Endothelial cell of umbilical vein (primary cell): Measurements from ENCODE around the gene KRT26. TPM values are rescaled to one million over a fixed set of nuclear protein-coding genes. Genes with fewer than 3 reads are reported as not detected.

Experiments
- BruUV-seq: library from RNA; stranded (reverse); fragments of 400-500 nt; replicated peaks from 2 replicates; lab custom pipeline; 2021; lab: Mats Ljungman, UMichigan
- CTCF ChIA-PET: fragments of 300-600, 350-600 bp; sonication (Branson Sonifier 250); formaldehyde crosslinking; loops from one replicate; lab custom pipeline; 2021; ENCODE audit warnings: antibody characterized with exemption, inconsistent platforms; lab: Charles Lee
- POLR2A ChIA-PET: fragments of 300-600, 350-600 bp; sonication (Branson Sonifier 250); formaldehyde crosslinking; loops from one replicate; lab custom pipeline; 2021; ENCODE audit warnings: antibody characterized with exemption, inconsistent platforms; lab: Charles Lee
- DNase-seq: peaks from one replicate; pipeline ENCODE4 v3.0.0-alpha.2; 2011; ENCODE audit warnings: low read depth, low spot score
- FAIRE-seq: peaks from 2 replicates; lab custom pipeline; 2011; peaks lifted over from hg19 to GRCh38; lab: Jason Lieb, UNC
- H2AFZ ChIP-seq: 2 replicates; pipeline ENCODE4 v1.6.0; 2012; ENCODE audit warnings: low read depth, low read length, control low read depth, inconsistent platforms
- H3K27ac ChIP-seq: 2 replicates; pipeline ENCODE4 v1.5.1; 2011; ENCODE audit warnings: low read depth, mild to moderate bottlenecking, control low read depth, low read length, moderate library complexity; ENCODE audit not compliant: insufficient read depth
- H3K27me3 ChIP-seq, 2 experiments: 2 replicates each; pipeline versions ENCODE4 v1.6.0 to v1.6.1; 2011; ENCODE audit warnings: low read length in 2 of 2, mixed read lengths in 1 of 2; ENCODE audit not compliant: control insufficient read depth in 2 of 2, insufficient read depth in 2 of 2
- H3K36me3 ChIP-seq, 2 experiments: 2 replicates in 1 of 2; 3 replicates in 1 of 2; pipeline ENCODE4 v1.5.1; 2011; ENCODE audit warnings: low read length in 2 of 2, mild to moderate bottlenecking in 1 of 2, moderate library complexity in 1 of 2; ENCODE audit not compliant: control insufficient read depth in 2 of 2, insufficient read depth in 2 of 2; ENCODE audit errors: extremely low read depth in 1 of 2
- H3K4me1 ChIP-seq: 3 replicates; pipeline ENCODE4 v1.5.1; 2011; ENCODE audit warnings: mild to moderate bottlenecking, low read length; ENCODE audit not compliant: control insufficient read depth, insufficient read depth; ENCODE audit errors: extremely low read depth
- H3K4me2 ChIP-seq: 2 replicates; pipeline ENCODE4 v1.6.1; 2011; ENCODE audit warnings: low read length, control low read depth, mixed read lengths; ENCODE audit not compliant: insufficient read depth
- H3K4me3 ChIP-seq, 3 experiments: fragments of 200-600 bp in 1 of 3; sonication (generic), shearing (Covaris generic) in 1 of 3; replicated peaks in 1 of 3; 2 replicates each; pipeline ENCODE4 v1.5.1; 2011 to 2016; ENCODE audit warnings: control low read depth in 3 of 3, low read length in 3 of 3, mild to moderate bottlenecking in 2 of 3, inconsistent platforms in 1 of 3, low read depth in 1 of 3, moderate library complexity in 1 of 3; ENCODE audit not compliant: insufficient read depth in 1 of 3
- H3K79me2 ChIP-seq: 2 replicates; pipeline ENCODE4 v1.6.0; 2012; ENCODE audit warnings: low read length, inconsistent platforms; ENCODE audit not compliant: control insufficient read depth, insufficient read depth
- H3K9ac ChIP-seq: replicated peaks from 2 replicates; pipeline ENCODE3; 2011; ENCODE audit warnings: low read length, control low read depth; ENCODE audit not compliant: insufficient read depth; ENCODE audit errors: extremely low read depth
- H3K9me1 ChIP-seq: replicated peaks from 3 replicates; pipeline ENCODE4 v1.6.0; 2011; ENCODE audit warnings: mild to moderate bottlenecking, low read length; ENCODE audit not compliant: control insufficient read depth, insufficient read depth; ENCODE audit errors: extremely low read depth
- H3K9me3 ChIP-seq: replicated peaks from 2 replicates; pipeline ENCODE4 v1.5.1; 2012; ENCODE audit warnings: low read length, inconsistent platforms; ENCODE audit not compliant: control insufficient read depth, insufficient read depth
- H4K20me1 ChIP-seq: replicated peaks from 2 replicates; pipeline ENCODE3; 2011; ENCODE audit warnings: mild to moderate bottlenecking, low read length; ENCODE audit not compliant: control insufficient read depth, insufficient read depth; ENCODE audit errors: extremely low read depth
- CTCF ChIP-seq, 2 donors: IDR thresholded peaks; 1 replicate in 1 of 2; 2 replicates in 1 of 2; pipeline ENCODE4 v1.5.1; 2011; ENCODE audit warnings: low read length in 2 of 2, mild to moderate bottlenecking in 2 of 2, moderate library complexity in 2 of 2, control low read depth in 1 of 2, inconsistent platforms in 1 of 2, low read depth in 1 of 2; ENCODE audit not compliant: insufficient read depth in 1 of 2; ENCODE audit errors: extremely low read depth in 1 of 2
- EZH2 ChIP-seq: IDR thresholded peaks from 2 replicates; pipeline ENCODE4 v1.6.1; 2012; ENCODE audit warnings: borderline replicate concordance, low read depth, mild to moderate bottlenecking, moderate library complexity, low read length, inconsistent platforms; ENCODE audit not compliant: severe bottlenecking
- FOS ChIP-seq: IDR thresholded peaks from 2 replicates; pipeline ENCODE4 v1.6.1; 2011; ENCODE audit warnings: mild to moderate bottlenecking, low read length, moderate library complexity, borderline replicate concordance; ENCODE audit not compliant: insufficient read depth
- GATA2 ChIP-seq: IDR thresholded peaks from 2 replicates; pipeline ENCODE4 v1.7.0; 2011; ENCODE audit warnings: low read depth, mild to moderate bottlenecking, moderate library complexity, mixed read lengths, low read length; ENCODE audit not compliant: insufficient read length, insufficient read depth
- JUN ChIP-seq: IDR thresholded peaks from 2 replicates; pipeline ENCODE4 v1.6.1; 2011; ENCODE audit warnings: borderline replicate concordance, low read depth; ENCODE audit not compliant: insufficient read length, insufficient read depth
- MAX ChIP-seq: IDR thresholded peaks from 2 replicates; pipeline ENCODE4 v1.6.1; 2011; ENCODE audit not compliant: insufficient read depth, insufficient read length
- MYC ChIP-seq: IDR thresholded peaks from one replicate; pipeline ENCODE4 v1.6.1; 2011; ENCODE audit warnings: mild to moderate bottlenecking, low read depth, low read length
- POLR2A ChIP-seq: IDR thresholded peaks from 2 replicates; pipeline ENCODE4 v1.6.1; 2012; ENCODE audit warnings: low read depth, mild to moderate bottlenecking, control low read depth, low read length
- POLR2AphosphoS5 ChIP-seq: IDR thresholded peaks from 2 replicates; pipeline ENCODE4 v1.6.1; 2012; ENCODE audit warnings: low read depth, mild to moderate bottlenecking, control low read depth, low read length, moderate library complexity; ENCODE audit not compliant: insufficient read depth
- dilution Hi-C: fragments of 300-500 bp; cut with MboI; formaldehyde crosslinking; loops from one replicate; pipeline ENCODE4 v1.15.0; 2019; ENCODE audit warnings: low sequenced_read_pairs; ENCODE audit not compliant: extremely low pct_ligation_motif_present
- intact Hi-C: fragments of 100-400 bp; cut with micrococcal nuclease; formaldehyde crosslinking; loops from one replicate; pipeline ENCODE4 v1.10.0; 2022
- polyA plus RNA-seq, 4 experiments: library from polyadenylated mRNA; depleted of rRNA in 3 of 4; stranded (reverse) in 3 of 4; unstranded in 1 of 4; fragments of >200 nt; gene quantifications; 2 replicates each; pipeline versions ENCODE4 v1.2.1 to v1.2.3, GENCODE V29; 2011 to 2012; ENCODE audit warnings: missing spikeins in 1 of 4
- total RNA-seq: library from RNA; stranded (reverse); gene quantifications from 2 replicates; pipeline ENCODE4 v1.2.3, GENCODE V29; 2021

Gene KRT26
- total and polyA plus RNA-seq, 2 donors (not counting 3 experiments of a cell fraction or from before 2014, with no cell fraction given), result not detected

GRCh38 chr17:40818343-40818732, 46.3 kb upstream of the KRT26 start:
- TF ChIP-seq MYC (no peak), MAX (no peak), JUN (no peak), CTCF (IDR thresholded peaks at IDR 0.05; ENCODE audit: extremely low read depth in 1 of 2, insufficient read depth in 1 of 2, low read depth in 1 of 2, low read length in 2 of 2) (no peak), POLR2AphosphoS5 (no peak), POLR2A (no peak), GATA2 (no peak), FOS (no peak), EZH2 (no peak)
- H3K9ac ChIP-seq, result peak overlapping the region; percentile 94
- peaks cover 0 to 2% of the 10 kb centered on the region in 2 experiments for H3K36me3 ChIP-seq
- H2AFZ ChIP-seq, result peak overlapping the region; percentile 59
- peak overlapping the region; percentile 93 for H3K4me2 ChIP-seq
- H3K27me3 ChIP-seq, result no peaks in the 10 kb centered on the region
- TSS peak; percentile 90 for BruUV-seq
- POLR2A ChIA-PET, result interaction anchor here (0.8 to 1.0 kb wide), 2 partner anchors 15 to 870 kb away, joined by 4 to 5 read pairs; partner anchors contain the start of gene EIF1
- no peaks in the 10 kb centered on the region for H4K20me1 ChIP-seq
- no peaks in the 10 kb centered on the region for H3K9me1 ChIP-seq
- peaks cover 9% of the 10 kb centered on the region for H3K4me1 ChIP-seq
- H3K79me2 ChIP-seq, result no peaks in the 10 kb centered on the region
- intact Hi-C loops, result loop anchor here (5.0 kb wide), 1 partner anchor 849 kb away; no protein-coding TSS in a partner anchor
- dilution Hi-C loops, result no loop called here
- peak overlapping the region; percentile 55 for H3K27ac ChIP-seq
- H3K9me3 ChIP-seq, result no peaks in the 10 kb centered on the region
- DNase-seq (peak; percentile 4), FAIRE-seq (no peak)
- CTCF ChIA-PET, result interaction anchor here (0.7 to 2.0 kb wide), 8 partner anchors 14 to 849 kb away, joined by 3 to 10 read pairs (median 6); no protein-coding TSS in a partner anchor
- H3K4me3 ChIP-seq, result peak overlapping the region; percentile 49 to 99 (median 98)
